HL-60 (cell line): ENCODE measurements around the gene SLC25A12.

ENCODE experiments used
- GABPA ChIP-seq: IDR thresholded peaks from 2 replicates; pipeline ENCODE4 v1.6.1; 2012; ENCODE audit warnings: low read depth
- TF ChIP-seq, protein P1 (sequence below): IDR thresholded peaks from one replicate; pipeline ENCODE4 v1.5.1; 2011; ENCODE audit warnings: low read length, control low read depth, inconsistent platforms; ENCODE audit not compliant: insufficient read depth

GRCh38 chr2:171878481-171878993, 15.5 kb downstream of the SLC25A12 start:
- TF ChIP-seq, protein P1, sequence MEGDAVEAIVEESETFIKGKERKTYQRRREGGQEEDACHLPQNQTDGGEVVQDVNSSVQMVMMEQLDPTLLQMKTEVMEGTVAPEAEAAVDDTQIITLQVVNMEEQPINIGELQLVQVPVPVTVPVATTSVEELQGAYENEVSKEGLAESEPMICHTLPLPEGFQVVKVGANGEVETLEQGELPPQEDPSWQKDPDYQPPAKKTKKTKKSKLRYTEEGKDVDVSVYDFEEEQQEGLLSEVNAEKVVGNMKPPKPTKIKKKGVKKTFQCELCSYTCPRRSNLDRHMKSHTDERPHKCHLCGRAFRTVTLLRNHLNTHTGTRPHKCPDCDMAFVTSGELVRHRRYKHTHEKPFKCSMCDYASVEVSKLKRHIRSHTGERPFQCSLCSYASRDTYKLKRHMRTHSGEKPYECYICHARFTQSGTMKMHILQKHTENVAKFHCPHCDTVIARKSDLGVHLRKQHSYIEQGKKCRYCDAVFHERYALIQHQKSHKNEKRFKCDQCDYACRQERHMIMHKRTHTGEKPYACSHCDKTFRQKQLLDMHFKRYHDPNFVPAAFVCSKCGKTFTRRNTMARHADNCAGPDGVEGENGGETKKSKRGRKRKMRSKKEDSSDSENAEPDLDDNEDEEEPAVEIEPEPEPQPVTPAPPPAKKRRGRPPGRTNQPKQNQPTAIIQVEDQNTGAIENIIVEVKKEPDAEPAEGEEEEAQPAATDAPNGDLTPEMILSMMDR: no peak
- TF ChIP-seq GABPA: no peak
